NCI-H1417 (cell line): ENCODE measurements around the gene ZBTB48.
A peak's percentile ranks its signal among the peaks of the same experiment; 100 is the strongest.
"Not testable (repeated sequence)": the region's sequence is repeated elsewhere in the genome, so short reads cannot be mapped to it uniquely, and the experiment has no call there.

Experiments used
- DNase-seq, 3 experiments: peaks; one replicate each; lab custom pipeline; 2025; lab: John Stamatoyannopoulos, UW

ZBTB48 gene

DNA sequence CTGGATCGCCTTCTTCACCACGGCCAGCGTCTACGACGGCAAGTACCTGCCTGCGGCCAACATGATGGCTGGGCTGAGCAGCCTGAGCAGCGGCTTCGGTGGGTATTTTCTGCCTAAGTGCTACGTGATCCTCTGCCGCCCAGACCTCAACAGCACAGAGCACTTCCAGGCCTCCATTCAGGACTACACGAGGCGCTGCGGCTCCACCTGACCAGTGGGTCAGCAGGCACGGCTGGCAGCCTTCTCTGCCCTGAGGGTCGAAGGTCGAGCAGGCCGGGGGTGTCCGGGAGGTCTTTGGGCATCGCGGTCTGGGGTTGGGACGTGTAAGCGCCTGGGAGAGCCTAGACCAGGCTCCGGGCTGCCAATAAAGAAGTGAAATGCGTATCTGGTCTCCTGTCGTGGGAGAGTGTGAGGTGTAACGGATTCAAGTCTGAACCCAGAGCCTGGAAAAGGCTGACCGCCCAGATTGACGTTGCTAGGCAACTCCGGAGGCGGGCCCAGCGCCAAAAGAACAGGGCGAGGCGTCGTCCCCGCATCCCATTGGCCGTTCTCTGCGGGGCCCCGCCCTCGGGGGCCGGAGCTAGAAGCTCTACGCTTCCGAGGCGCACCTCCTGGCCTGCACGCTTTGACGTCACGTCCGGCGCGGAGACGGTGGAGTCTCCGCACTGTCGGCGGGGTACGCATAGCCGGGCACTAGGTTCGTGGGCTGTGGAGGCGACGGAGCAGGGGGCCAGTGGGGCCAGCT is at the start of gene ZBTB48:
TSS of gene ZBTB48 (plus strand) at position 621 of the 745 bp plus-strand sequence. CDS start 616 bp downstream, outside the sequence.
- DNase-seq: peak; percentile 98

DNA sequence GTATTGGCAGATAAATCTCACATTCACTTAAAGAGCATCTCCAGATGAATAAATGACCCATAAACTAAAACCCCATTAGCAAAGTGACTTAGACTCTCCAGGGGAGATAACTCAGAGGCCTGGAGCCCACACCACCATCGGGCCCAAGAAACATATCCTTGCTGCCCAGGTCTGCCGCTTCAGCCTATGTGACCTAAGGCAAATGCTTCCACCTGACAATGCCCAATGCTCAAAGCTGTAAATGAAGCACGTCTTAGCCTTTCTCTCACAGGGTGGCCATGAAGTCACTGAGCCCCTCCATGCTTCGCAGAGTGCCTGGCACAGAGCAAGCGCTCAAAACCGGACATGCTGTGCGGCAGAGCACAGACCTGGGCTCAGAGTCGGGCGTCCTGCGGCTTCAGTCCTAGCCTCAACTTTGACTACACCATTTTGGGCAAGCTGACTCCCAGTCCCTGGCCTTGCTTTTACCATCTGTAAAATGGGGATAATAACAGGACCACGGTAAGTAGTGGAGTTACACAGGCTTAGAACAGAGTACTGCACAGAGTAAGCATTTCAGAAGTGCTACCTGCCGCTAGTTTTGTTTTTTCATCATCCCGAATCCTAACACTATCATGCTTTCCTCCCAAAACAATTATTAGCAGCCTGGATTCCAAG is 49.2 kb upstream of the ZBTB48 start:
- no peak for DNase-seq

DNA sequence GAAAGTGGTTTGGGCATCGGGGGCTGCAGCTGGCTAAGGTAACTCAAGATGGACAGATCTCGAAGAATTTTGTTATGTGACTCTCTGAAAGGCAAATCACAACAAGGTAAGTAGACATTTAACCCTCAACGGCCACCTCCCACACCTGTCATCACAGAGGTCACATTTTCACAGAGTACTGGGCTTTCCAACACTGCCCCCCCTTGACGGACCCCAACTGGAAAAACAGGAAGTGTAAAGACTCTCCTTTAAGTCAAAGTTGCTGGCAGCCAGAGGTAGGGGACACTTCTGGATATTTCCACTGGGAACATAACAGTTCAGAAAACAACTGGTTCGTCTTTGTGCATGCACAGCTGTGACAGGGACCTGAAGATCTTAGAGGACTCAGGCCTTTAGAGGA is 47.8 kb upstream of the ZBTB48 start:
- DNase-seq: no peak

GRCh38 chr1:6534248-6534822 is 45.5 kb upstream of the ZBTB48 start:
- DNase-seq: no peak

- no peak for DNase-seq
Measured at GRCh38 chr1:6535214-6535613, 44.6 kb upstream of the ZBTB48 start.

GRCh38 chr1:6536291-6536690 is 43.5 kb upstream of the ZBTB48 start:
- DNase-seq: no peak

DNA sequence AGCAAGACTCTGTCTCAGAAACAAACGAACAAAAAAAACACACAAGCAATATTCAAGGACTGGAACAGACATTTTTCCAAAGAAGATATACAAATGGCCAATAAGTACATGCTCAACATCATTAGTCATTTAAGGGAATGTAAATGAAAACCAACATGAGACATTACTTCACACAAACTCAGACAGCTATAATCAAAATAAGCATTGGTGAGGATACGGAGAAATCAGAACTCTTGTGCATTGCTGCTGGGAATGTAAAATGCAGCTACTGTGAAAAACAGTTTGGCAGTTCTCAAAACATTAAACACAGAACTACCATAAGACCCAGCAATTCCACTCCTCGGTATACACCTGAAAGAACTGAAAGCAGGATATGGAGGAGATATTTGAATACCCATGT is 40.8 kb upstream of the ZBTB48 start:
- DNase-seq: no peak

DNA sequence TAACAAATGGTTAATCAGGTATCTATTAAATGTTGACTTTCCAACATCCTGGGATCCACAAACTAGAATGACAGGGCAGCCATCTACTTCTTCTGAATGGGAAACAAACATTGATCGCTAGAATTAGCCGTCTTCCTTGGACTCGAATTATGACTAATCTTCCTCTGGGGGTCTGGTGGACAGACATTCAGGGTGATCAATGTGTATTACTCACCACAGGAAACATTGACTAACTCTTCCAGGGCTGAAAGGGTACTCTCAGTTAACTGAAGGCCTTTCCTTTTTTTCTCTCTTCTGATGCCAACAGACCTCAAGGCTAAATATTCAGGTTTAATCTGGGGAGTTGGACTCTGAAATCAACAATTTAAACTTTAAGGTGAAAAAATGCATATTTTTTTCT is 35.0 kb upstream of the ZBTB48 start:
- no peak for DNase-seq

- DNase-seq: no peak
Measured at GRCh38 chr1:6545276-6546112, 34.3 kb upstream of the ZBTB48 start.

- DNase-seq: no peak
Measured at GRCh38 chr1:6546326-6546725, 33.5 kb upstream of the ZBTB48 start.

- peak in 1 of 3 experiments; percentile 5 for DNase-seq
Measured at GRCh38 chr1:6547301-6547700, 32.5 kb upstream of the ZBTB48 start.

DNA sequence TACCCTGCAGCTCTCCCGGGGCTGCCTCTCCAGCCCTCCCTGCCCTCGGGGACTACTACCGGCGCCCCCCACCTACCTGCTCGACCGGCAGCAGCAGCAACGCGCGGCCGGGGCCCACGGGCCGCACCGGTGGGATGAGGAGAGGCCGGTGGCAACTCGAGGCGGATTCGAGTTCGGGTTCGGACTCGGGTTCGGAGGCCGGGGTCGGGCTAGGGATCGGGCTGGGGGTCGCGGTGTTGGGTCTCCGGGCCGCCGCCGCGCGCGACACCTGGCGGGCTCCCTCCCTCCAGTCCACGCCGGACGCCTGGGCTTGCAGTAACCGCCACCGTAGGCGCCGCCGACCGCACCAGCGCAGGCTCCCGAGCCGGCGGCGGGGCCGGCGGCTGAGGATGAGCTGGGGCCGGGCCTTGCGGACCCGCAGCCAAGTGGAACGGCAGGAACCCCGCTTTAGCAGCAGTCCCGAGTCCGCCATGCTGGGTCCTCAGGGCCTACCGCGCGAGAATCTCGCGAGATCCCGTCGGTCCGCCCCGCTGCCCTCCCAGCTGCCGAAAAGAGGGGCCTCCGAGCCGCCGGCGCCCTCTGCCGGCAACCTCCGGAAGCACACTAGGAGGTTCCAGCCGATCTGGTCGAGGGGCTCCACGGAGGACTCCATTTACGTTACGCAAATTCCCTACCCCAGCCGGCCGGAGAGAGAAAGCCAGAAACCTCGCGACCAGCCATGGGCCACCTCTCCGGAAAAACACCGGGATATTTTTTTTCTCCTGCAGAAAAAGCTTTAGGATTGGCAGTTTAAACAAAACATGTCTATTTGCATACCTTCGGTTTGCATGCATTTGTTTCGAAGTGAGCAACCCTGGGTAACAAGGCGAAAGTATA is 25.5 kb upstream of the ZBTB48 start, which contains the start of gene NOL9:
TSS of gene NOL9 (minus strand) at position 483 of the 876 bp plus-strand sequence. CDS start at position 472, 11 bp downstream.
- DNase-seq: peak; percentile 90 to 93 (median 91)

GRCh38 chr1:6554907-6555778 is 24.7 kb upstream of the ZBTB48 start, which contains the start of gene TAS1R1:
TAS1R1 (plus strand) TSS chr1:6555307; CDS start chr1:6555374, 67 bp downstream.
- DNase-seq: no peak

GRCh38 chr1:6557597-6557996 is 22.2 kb upstream of the ZBTB48 start:
- no peak for DNase-seq

DNA sequence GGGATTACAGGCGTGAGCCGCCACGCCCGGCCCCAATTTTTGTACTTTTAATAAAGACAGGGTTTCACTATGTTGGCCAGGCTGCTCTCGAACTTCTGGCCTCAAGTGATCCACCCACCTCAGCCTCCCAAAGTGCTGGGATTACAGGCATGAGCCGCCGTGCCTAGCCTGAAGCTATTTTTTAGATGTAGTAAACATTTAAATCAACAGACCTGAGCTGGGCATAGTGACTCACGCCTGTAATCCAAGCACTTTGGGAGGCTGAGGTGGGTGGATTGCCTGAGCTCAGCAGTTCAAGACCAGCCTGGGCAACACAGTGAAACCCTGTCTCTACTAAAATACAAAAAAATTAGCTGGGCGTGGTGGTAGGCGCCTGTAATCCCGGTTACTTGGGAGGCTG is 20.6 kb upstream of the ZBTB48 start:
- DNase-seq: not testable (repeated sequence)

- DNase-seq: no peak
Measured at GRCh38 chr1:6560267-6560666, 19.5 kb upstream of the ZBTB48 start.

DNA sequence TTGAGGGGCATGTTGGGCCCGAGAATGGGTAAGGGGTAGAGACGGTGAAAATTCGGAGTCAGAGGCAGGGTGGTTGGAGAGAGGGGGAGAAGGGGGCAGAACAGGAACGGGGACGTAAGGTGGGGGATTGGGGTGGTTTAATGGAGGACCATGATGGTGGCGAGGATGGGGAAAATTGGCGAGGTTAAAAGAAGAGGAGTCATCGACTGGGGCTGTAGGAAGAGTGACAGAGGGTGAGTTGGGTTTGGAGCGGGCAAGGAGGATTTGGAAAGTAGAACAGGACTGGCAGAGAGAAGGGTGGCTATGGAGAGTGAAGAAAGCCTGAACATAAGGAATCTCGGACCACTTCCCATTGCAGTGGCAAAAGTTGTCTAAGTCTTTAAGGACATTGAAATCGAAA is 10.8 kb upstream of the ZBTB48 start:
- no peak for DNase-seq

DNA sequence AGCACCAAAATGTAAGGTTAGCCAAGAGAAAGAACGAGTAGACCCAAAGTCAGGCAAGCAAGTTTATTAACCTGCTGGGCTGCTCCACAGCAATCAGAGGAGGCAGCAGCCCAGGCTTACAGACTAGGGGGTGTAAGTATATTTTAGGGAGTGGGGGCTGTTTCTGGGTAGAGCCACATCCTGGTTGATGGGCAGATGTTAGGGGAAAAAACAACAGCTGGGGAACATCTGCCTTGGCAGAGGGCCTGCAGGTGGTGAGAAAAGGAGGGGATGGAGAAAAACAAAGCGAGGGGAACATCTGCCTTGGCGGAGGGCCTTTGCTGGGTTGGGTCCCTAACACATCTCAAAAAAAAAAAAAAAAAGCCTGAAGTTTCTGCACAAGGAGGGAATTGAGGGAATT is 9.7 kb upstream of the ZBTB48 start:
- no peak for DNase-seq

DNA sequence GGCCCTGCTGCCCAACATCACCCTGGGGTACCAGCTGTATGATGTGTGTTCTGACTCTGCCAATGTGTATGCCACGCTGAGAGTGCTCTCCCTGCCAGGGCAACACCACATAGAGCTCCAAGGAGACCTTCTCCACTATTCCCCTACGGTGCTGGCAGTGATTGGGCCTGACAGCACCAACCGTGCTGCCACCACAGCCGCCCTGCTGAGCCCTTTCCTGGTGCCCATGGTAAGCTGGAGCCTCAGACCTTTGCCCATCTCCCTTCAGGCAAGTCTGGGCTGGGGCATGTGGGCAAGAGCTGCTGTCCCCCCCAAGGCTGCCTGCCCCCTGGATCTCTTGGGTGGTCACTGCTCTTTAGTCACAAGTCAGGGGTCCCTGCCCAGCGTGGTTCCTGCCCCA is 8.8 kb upstream of the ZBTB48 start:
- DNase-seq: no peak
